ENCODE results near the gene PRDM13.

DNA sequence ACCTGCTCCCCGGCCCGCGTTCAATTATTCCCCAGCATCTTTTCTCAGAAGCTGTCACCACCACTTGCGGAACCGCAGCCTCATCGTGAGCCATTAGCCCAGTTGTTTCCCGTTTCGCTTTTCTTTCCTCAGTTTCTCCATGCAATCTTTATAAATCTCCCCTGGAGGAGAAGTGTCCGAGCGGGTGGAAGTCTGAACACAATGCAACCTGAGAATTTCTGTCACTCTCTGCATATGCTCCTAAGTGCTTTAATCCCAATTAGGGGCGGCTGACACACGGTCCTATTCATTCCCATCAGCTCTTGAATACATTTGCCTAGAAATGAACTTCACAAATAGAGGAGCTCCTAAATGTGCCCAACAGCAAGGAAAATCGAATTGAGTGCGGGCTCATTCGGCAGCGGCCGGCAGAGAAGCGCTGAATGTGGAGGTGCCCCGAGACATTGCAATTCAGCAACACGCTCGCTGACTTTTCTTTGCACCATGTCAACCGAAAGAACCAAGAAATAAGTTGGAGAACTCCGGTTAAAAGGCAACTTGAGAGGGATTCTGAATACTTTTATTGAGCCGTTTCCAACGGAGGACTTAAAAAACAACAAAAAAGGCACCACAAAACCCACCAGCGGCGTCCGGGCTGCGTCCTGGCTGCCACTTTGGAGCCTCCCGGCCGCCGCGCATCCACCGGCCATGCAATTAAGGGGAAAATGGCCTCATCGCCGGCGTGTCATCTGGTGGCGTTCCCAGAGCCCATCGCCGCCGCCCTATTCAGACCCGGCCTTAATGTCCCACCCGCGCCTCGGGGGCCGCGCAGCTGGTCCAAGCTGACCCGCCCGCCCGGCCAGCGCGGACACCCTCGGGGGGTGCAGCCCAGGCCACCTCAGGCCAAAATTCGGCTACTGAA lies 3.9 kb upstream of the PRDM13 start:
- TF ChIP-seq, protein P1, sequence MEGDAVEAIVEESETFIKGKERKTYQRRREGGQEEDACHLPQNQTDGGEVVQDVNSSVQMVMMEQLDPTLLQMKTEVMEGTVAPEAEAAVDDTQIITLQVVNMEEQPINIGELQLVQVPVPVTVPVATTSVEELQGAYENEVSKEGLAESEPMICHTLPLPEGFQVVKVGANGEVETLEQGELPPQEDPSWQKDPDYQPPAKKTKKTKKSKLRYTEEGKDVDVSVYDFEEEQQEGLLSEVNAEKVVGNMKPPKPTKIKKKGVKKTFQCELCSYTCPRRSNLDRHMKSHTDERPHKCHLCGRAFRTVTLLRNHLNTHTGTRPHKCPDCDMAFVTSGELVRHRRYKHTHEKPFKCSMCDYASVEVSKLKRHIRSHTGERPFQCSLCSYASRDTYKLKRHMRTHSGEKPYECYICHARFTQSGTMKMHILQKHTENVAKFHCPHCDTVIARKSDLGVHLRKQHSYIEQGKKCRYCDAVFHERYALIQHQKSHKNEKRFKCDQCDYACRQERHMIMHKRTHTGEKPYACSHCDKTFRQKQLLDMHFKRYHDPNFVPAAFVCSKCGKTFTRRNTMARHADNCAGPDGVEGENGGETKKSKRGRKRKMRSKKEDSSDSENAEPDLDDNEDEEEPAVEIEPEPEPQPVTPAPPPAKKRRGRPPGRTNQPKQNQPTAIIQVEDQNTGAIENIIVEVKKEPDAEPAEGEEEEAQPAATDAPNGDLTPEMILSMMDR (IDR thresholded peaks at IDR 0.05), result no peak
- no peak for TF ChIP-seq POLR2A (IDR thresholded peaks at IDR 0.05)
- no peak for TF ChIP-seq EP300 (IDR thresholded peaks at IDR 0.05; ENCODE audit: low read depth)
- TF ChIP-seq POLR2AphosphoS5 (IDR thresholded peaks at IDR 0.05), result no peak

Data from transverse colon (tissue), 4 donors.